Activated CD8-positive, alpha-beta memory T cell treated with anti-CD3 and anti-CD28 coated beads, Interleukin-2, amount 10 ng/mL, durations not matched to agents 7 days and 5 days (primary cell): ENCODE data around the gene SLC22A17. TPM values are rescaled to one million over a fixed set of nuclear protein-coding genes. Genes with fewer than 3 reads are reported as not detected.

Experiments used
- ATAC-seq: fragments of 150-1000 bp; cut with Tn5 transposase; one replicate; pipeline ENCODE4 v1.10.0; 2021; ENCODE audit warnings: moderate library complexity
- CTCF ChIA-PET: fragments of 350-600 bp; sonication (Branson Sonifier 250); formaldehyde crosslinking; loops from one replicate; lab custom pipeline; 2021; ENCODE audit warnings: antibody characterized with exemption; lab: Charles Lee
- DNase-seq: peaks from one replicate; pipeline ENCODE4 v3.0.0-alpha.2; 2020
- H3K27ac Mint-ChIP-seq: one replicate; pipeline ENCODE4 v1.8.0; 2021; ENCODE audit warnings: mild to moderate bottlenecking, mixed read lengths
- H3K27me3 Mint-ChIP-seq: one replicate; pipeline ENCODE4 v1.8.0; 2021; ENCODE audit warnings: mixed read lengths
- H3K36me3 Mint-ChIP-seq: one replicate; pipeline ENCODE4 v1.8.0; 2021; ENCODE audit warnings: mild to moderate bottlenecking, mixed read lengths
- H3K4me1 Mint-ChIP-seq: one replicate; pipeline ENCODE4 v1.8.0; 2021; ENCODE audit warnings: mixed read lengths
- H3K4me3 Mint-ChIP-seq: one replicate; pipeline ENCODE4 v1.8.0; 2021; ENCODE audit warnings: mild to moderate bottlenecking, moderate library complexity, mixed read lengths
- H3K9me3 Mint-ChIP-seq: one replicate; pipeline ENCODE4 v1.8.0; 2022; ENCODE audit warnings: low read depth, mixed read lengths
- total RNA-seq, 2 experiments: library from RNA; stranded (reverse); gene quantifications; one replicate each; pipeline ENCODE4 v1.2.3, GENCODE V29; 2021

The SLC22A17 gene
- total RNA-seq, 2 experiments from 2014 or later: 1.7 to 2.8 TPM

GRCh38 chr14:23365732-23366425 is 13.2 kb upstream of the SLC22A17 start:
- no peak for ATAC-seq
- Mint-ChIP-seq H3K4me3 (no peak overlapping the region), H3K4me1 (peaks cover 3% of the 10 kb centered on the region), H3K27me3 (peaks cover 40% of the 10 kb centered on the region), H3K27ac (no peak overlapping the region), H3K9me3 (no peaks in the 10 kb centered on the region), H3K36me3 (no peaks in the 10 kb centered on the region)
- DNase-seq: no peak
- CTCF ChIA-PET: no interaction called here

- no peak for DNase-seq
- peaks cover 40% of the 10 kb centered on the region for H3K27me3 Mint-ChIP-seq
- no peak for ATAC-seq
- no peak within 1 kb of the TSS for H3K27ac Mint-ChIP-seq
- no peaks in the 10 kb centered on the region for H3K9me3 Mint-ChIP-seq
- CTCF ChIA-PET: no interaction called here
- H3K4me1 Mint-ChIP-seq: peaks cover 3% of the 10 kb centered on the region
- H3K36me3 Mint-ChIP-seq: no peaks in the 10 kb centered on the region
- no peak within 1 kb of the TSS for H3K4me3 Mint-ChIP-seq
Observed at GRCh38 chr14:23365036-23365731, 12.5 kb upstream of the SLC22A17 start, which contains the start of gene EFS. TSS of gene EFS (minus strand) at chr14:23365172. CDS start at chr14:23365025, 147 bp downstream.

- H3K9me3 Mint-ChIP-seq: no peaks in the 10 kb centered on the region
- CTCF ChIA-PET: no interaction called here
- peaks cover 3% of the 10 kb centered on the region for H3K4me1 Mint-ChIP-seq
- H3K36me3 Mint-ChIP-seq: no peaks in the 10 kb centered on the region
- H3K27me3 Mint-ChIP-seq: peaks cover 40% of the 10 kb centered on the region
- no peak overlapping the region for H3K27ac Mint-ChIP-seq
- no peak overlapping the region for H3K4me3 Mint-ChIP-seq
- DNase-seq: no peak
- ATAC-seq: no peak
Observed at GRCh38 chr14:23364164-23365035, 11.7 kb upstream of the SLC22A17 start.

GRCh38 chr14:23362200-23362599 is 9.5 kb upstream of the SLC22A17 start:
- H3K4me3 Mint-ChIP-seq: no peak overlapping the region
- CTCF ChIA-PET: interaction anchor here (0.7 to 1.6 kb wide), 2 partner anchors 18 to 268 kb away, joined by 3 to 5 read pairs; partner anchors contain the start of gene ACIN1

GRCh38 chr14:23361763-23362162 is 9.1 kb upstream of the SLC22A17 start:
- H3K27ac Mint-ChIP-seq: no peak overlapping the region
- H3K4me3 Mint-ChIP-seq: no peak overlapping the region
- peaks cover 3% of the 10 kb centered on the region for H3K4me1 Mint-ChIP-seq
- ATAC-seq: no peak
- no peak for DNase-seq
- H3K9me3 Mint-ChIP-seq: no peaks in the 10 kb centered on the region
- peaks cover 23% of the 10 kb centered on the region for H3K27me3 Mint-ChIP-seq
- CTCF ChIA-PET: interaction anchor here (1.6 kb wide), 1 partner anchor 19 kb away, joined by 5 read pairs; no protein-coding TSS in a partner anchor
- H3K36me3 Mint-ChIP-seq: no peaks in the 10 kb centered on the region

More at GRCh38 chr14:23362200-23362599, 9.5 kb upstream of the SLC22A17 start:
- ATAC-seq (no peak), DNase-seq (no peak)
- H3K27me3 Mint-ChIP-seq: peaks cover 27% of the 10 kb centered on the region
- peaks cover 3% of the 10 kb centered on the region for H3K4me1 Mint-ChIP-seq
- H3K27ac Mint-ChIP-seq: no peak overlapping the region
- H3K9me3 Mint-ChIP-seq: no peaks in the 10 kb centered on the region
- no peaks in the 10 kb centered on the region for H3K36me3 Mint-ChIP-seq

- Mint-ChIP-seq H3K4me3 (no peak overlapping the region), H3K9me3 (no peaks in the 10 kb centered on the region), H3K36me3 (no peaks in the 10 kb centered on the region), H3K27me3 (peaks cover 22% of the 10 kb centered on the region), H3K4me1 (peaks cover 3% of the 10 kb centered on the region), H3K27ac (no peak overlapping the region)
- ATAC-seq (peak; percentile 55), DNase-seq (no peak)
- CTCF ChIA-PET: interaction anchor here (1.6 to 1.9 kb wide), 2 partner anchors 19 to 35 kb away, joined by 5 read pairs; no protein-coding TSS in a partner anchor
Observed at GRCh38 chr14:23361320-23361719, 8.6 kb upstream of the SLC22A17 start.

GRCh38 chr14:23360496-23360895 is 7.8 kb upstream of the SLC22A17 start:
- H3K27me3 Mint-ChIP-seq: peaks cover 28% of the 10 kb centered on the region
- CTCF ChIA-PET: interaction anchor here (0.7 to 1.9 kb wide), 3 partner anchors 19 to 34 kb away, joined by 3 to 5 read pairs (median 3); no protein-coding TSS in a partner anchor
- H3K36me3 Mint-ChIP-seq: no peaks in the 10 kb centered on the region
- DNase-seq: no peak
- H3K4me3 Mint-ChIP-seq: no peak overlapping the region
- H3K4me1 Mint-ChIP-seq: peaks cover 3% of the 10 kb centered on the region
- no peaks in the 10 kb centered on the region for H3K9me3 Mint-ChIP-seq
- no peak for ATAC-seq
- H3K27ac Mint-ChIP-seq: no peak overlapping the region

- no peak overlapping the region for H3K27ac Mint-ChIP-seq
- no peak for DNase-seq
- H3K9me3 Mint-ChIP-seq: no peaks in the 10 kb centered on the region
Observed at GRCh38 chr14:23359722-23360447, 7.2 kb upstream of the SLC22A17 start.

GRCh38 chr14:23359167-23359626 is 6.5 kb upstream of the SLC22A17 start:
- Mint-ChIP-seq H3K27ac (no peak overlapping the region), H3K27me3 (peaks cover 32% of the 10 kb centered on the region), H3K4me3 (no peak overlapping the region), H3K9me3 (no peaks in the 10 kb centered on the region), H3K36me3 (no peaks in the 10 kb centered on the region), H3K4me1 (no peaks in the 10 kb centered on the region)
- CTCF ChIA-PET: interaction anchor here (1.2 kb wide), 1 partner anchor 21 kb away, joined by 3 read pairs; no protein-coding TSS in a partner anchor
- DNase-seq (no peak), ATAC-seq (no peak)

More at GRCh38 chr14:23359722-23360447, 7.2 kb upstream of the SLC22A17 start:
- ATAC-seq: no peak
- CTCF ChIA-PET: interaction anchor here (0.7 to 1.9 kb wide), 3 partner anchors 20 to 33 kb away, joined by 3 to 5 read pairs (median 3); no protein-coding TSS in a partner anchor
- peaks cover 32% of the 10 kb centered on the region for H3K27me3 Mint-ChIP-seq
- H3K4me1 Mint-ChIP-seq: peaks cover 2% of the 10 kb centered on the region
- no peaks in the 10 kb centered on the region for H3K36me3 Mint-ChIP-seq
- no peak overlapping the region for H3K4me3 Mint-ChIP-seq

GRCh38 chr14:23358553-23359166 is 6.0 kb upstream of the SLC22A17 start:
- DNase-seq: no peak
- ATAC-seq: no peak
- Mint-ChIP-seq H3K4me3 (no peak overlapping the region), H3K36me3 (no peaks in the 10 kb centered on the region), H3K4me1 (no peaks in the 10 kb centered on the region), H3K27ac (no peak overlapping the region), H3K27me3 (peaks cover 34% of the 10 kb centered on the region), H3K9me3 (no peaks in the 10 kb centered on the region)
- CTCF ChIA-PET: no interaction called here

GRCh38 chr14:23358042-23358441 is 5.4 kb upstream of the SLC22A17 start:
- no peaks in the 10 kb centered on the region for H3K9me3 Mint-ChIP-seq
- H3K4me3 Mint-ChIP-seq: no peak overlapping the region
- no peak for DNase-seq
- ATAC-seq: no peak
- H3K36me3 Mint-ChIP-seq: no peaks in the 10 kb centered on the region
- no peak overlapping the region for H3K27ac Mint-ChIP-seq
- H3K27me3 Mint-ChIP-seq: peaks cover 36% of the 10 kb centered on the region
- H3K4me1 Mint-ChIP-seq: peaks cover 2% of the 10 kb centered on the region
- CTCF ChIA-PET: no interaction called here

GRCh38 chr14:23357261-23357660 is 4.6 kb upstream of the SLC22A17 start:
- Mint-ChIP-seq H3K27ac (no peak overlapping the region), H3K4me1 (peaks cover 4% of the 10 kb centered on the region), H3K9me3 (no peaks in the 10 kb centered on the region), H3K36me3 (no peaks in the 10 kb centered on the region), H3K4me3 (no peak overlapping the region), H3K27me3 (peaks cover 39% of the 10 kb centered on the region)
- ATAC-seq (no peak), DNase-seq (no peak)
- CTCF ChIA-PET: no interaction called here
